Fibroblast of peridontal ligament (primary cell): ENCODE results near the gene SLC25A52.
A peak's percentile ranks its signal among the peaks of the same experiment; 100 is the strongest.
"Not testable (repeated sequence)": the region's sequence is repeated elsewhere in the genome, so short reads cannot be mapped to it uniquely, and the experiment has no call there.

Experiments used
- DNase-seq: peaks from one replicate; pipeline ENCODE4 v3.0.0-alpha.2; 2010; ENCODE audit errors: extremely low read depth

The SLC25A52 gene

GRCh38 chr18:31740180-31740579 is 20.5 kb downstream of the SLC25A52 start:
- DNase-seq: no peak

- no peak for DNase-seq
These were observed 21.0 kb downstream of the SLC25A52 start for GRCh38 chr18:31739651-31740050.

GRCh38 chr18:31738460-31739407 is 21.9 kb downstream of the SLC25A52 start:
- no peak for DNase-seq

- DNase-seq: no peak
These were observed 24.1 kb downstream of the SLC25A52 start for GRCh38 chr18:31736630-31737029.

- DNase-seq: no peak
These were observed 29.1 kb downstream of the SLC25A52 start for GRCh38 chr18:31731628-31732027.

- not testable (repeated sequence) for DNase-seq
These were observed 31.5 kb downstream of the SLC25A52 start for GRCh38 chr18:31729196-31729595.

GRCh38 chr18:31723990-31724711 is 36.5 kb downstream of the SLC25A52 start:
- peak; percentile 16 for DNase-seq

- no peak for DNase-seq
These were observed 37.1 kb downstream of the SLC25A52 start for GRCh38 chr18:31723639-31723989.

- peak; percentile 83 for DNase-seq
These were observed 38.2 kb downstream of the SLC25A52 start for GRCh38 chr18:31722369-31722957.

GRCh38 chr18:31721601-31722000 is 39.1 kb downstream of the SLC25A52 start:
- no peak for DNase-seq

GRCh38 chr18:31720867-31721266 is 39.8 kb downstream of the SLC25A52 start:
- no peak for DNase-seq

- no peak for DNase-seq
These were observed 41.2 kb downstream of the SLC25A52 start for GRCh38 chr18:31719363-31720006.

GRCh38 chr18:31718386-31718785 is 42.3 kb downstream of the SLC25A52 start:
- DNase-seq: no peak

- DNase-seq: no peak
These were observed 44.3 kb downstream of the SLC25A52 start for GRCh38 chr18:31716362-31716761.

- no peak for DNase-seq
These were observed 49.1 kb downstream of the SLC25A52 start for GRCh38 chr18:31711365-31712172.

- no peak for DNase-seq
These were observed 49.9 kb downstream of the SLC25A52 start for GRCh38 chr18:31710826-31711225.
